ENCODE results near the gene PYM1. TPM values are rescaled to one million over a fixed set of nuclear protein-coding genes. Genes with fewer than 3 reads are reported as not detected.

The PYM1 gene
- total and polyA plus RNA-seq, 2 of the 13 experiments (the other 11 are each of a cell fraction or from before 2014, with no cell fraction given), result 44.0 to 51.8 TPM

GRCh38 chr12:55938826-55939501 is 11.3 kb upstream of the PYM1 start:
- H3K9ac ChIP-seq (ENCODE audit: insufficient read depth, low read depth, low read length), result no peak overlapping the region
- 82% methylated on average over 7 of the region's 8 CpGs for WGBS (ENCODE audit: low lambda C conversion rate)
- no peak for DNase-seq (ENCODE audit: low spot score)
- H3K4me2 ChIP-seq (ENCODE audit: low read depth, low read length), result no peak overlapping the region
- H4K20me1 ChIP-seq (ENCODE audit: insufficient read depth, low read length), result no peaks in the 10 kb centered on the region
- intact Hi-C loops (cut with micrococcal nuclease; ENCODE audit: unreplicated experiment) (no loop called here), in situ Hi-C loops (cut with HindIII; ENCODE audit: extremely low pct_ligation_motif_present, low pct_unique_long_range_greater_than_20kb) (loop anchor here (5.0 kb wide), 1 partner anchor 202 kb away; no protein-coding TSS in a partner anchor)
- ATAC-seq, result no peak
- no peak for TF ChIP-seq CBX1 (IDR thresholded peaks at IDR 0.05; ENCODE audit: low read depth)
- no peak for TF ChIP-seq ZNF710 (CRISPR knock-in tag; IDR thresholded peaks at IDR 0.05; ENCODE audit: borderline replicate concordance)
- TF ChIP-seq ZSCAN22 (CRISPR knock-in tag; IDR thresholded peaks at IDR 0.05), result no peak
- TF ChIP-seq ZEB1 (IDR thresholded peaks at IDR 0.05; ENCODE audit: insufficient replicate concordance, low read depth), result no peak
- no peak for TF ChIP-seq JUNB (CRISPR knock-in tag; IDR thresholded peaks at IDR 0.05; ENCODE audit: borderline replicate concordance)
- no peak for TF ChIP-seq ZNF503 (CRISPR knock-in tag; IDR thresholded peaks at IDR 0.05)
- no peak for TF ChIP-seq HIC2 (CRISPR knock-in tag; IDR thresholded peaks at IDR 0.05; ENCODE audit: low read depth)
- TF ChIP-seq CENPX (CRISPR knock-in tag; IDR thresholded peaks at IDR 0.05), result no peak
- no peak for TF ChIP-seq MTERF4 (CRISPR knock-in tag; IDR thresholded peaks at IDR 0.05)
- no peaks in the 10 kb centered on the region for H3K9me3 ChIP-seq (ENCODE audit: low read length)
- H3K27ac ChIP-seq (ENCODE audit: extremely low read length, insufficient read depth, low read length), result no peak overlapping the region
- no peak overlapping the region for H3K4me3 ChIP-seq (replicated peaks in 1 of 3; ENCODE audit: insufficient read depth in 1 of 3, low read depth in 2 of 3, low read length in 3 of 3)
- no peaks in the 10 kb centered on the region for H3K79me2 ChIP-seq (ENCODE audit: insufficient read depth, low read length)
- peaks cover 11% of the 10 kb centered on the region for H3K4me1 ChIP-seq (ENCODE audit: insufficient read depth, low read length)
- BruUV-seq (replicated peaks), result no TSS peak
- H3K36me3 ChIP-seq (replicated peaks in 1 of 2; ENCODE audit: control insufficient read depth in 1 of 2, insufficient read depth in 2 of 2, low read length in 2 of 2), result no peaks in the 10 kb centered on the region
- no peak for FAIRE-seq
- ChIA-PET POLR2A (interaction anchor here (1.8 to 2.0 kb wide), 2 partner anchors 11 to 109 kb away, joined by 6 to 12 read pairs; partner anchors contain the start of genes DNAJC14 and PYM1), CTCF (ENCODE audit: low intra/inter-chr PET ratio, low total read pairs) (no interaction called here)
- no peaks in the 10 kb centered on the region for H3K27me3 ChIP-seq (ENCODE audit: control insufficient read depth in 1 of 2, insufficient read depth in 2 of 2, low read length in 2 of 2)
- no peak overlapping the region for H2AFZ ChIP-seq (ENCODE audit: low read length)

Measured in HepG2 (cell line).